Calu3 (cell line): ENCODE data around the gene NSDHL. TPM values are rescaled to one million over a fixed set of nuclear protein-coding genes. Genes with fewer than 3 reads are reported as not detected.

ENCODE experiments used
- BruUV-seq: library from RNA; stranded (reverse); fragments of 400-500 nt; replicated peaks from 2 replicates; lab custom pipeline; 2021; lab: Mats Ljungman, UMichigan
- CTCF ChIA-PET: fragments of 300-600 bp; sonication (Branson Sonifier 250); formaldehyde crosslinking; loops from one replicate; lab custom pipeline; 2022; ENCODE audit warnings: antibody characterized with exemption; lab: Charles Lee
- DNase-seq: peaks from one replicate; pipeline ENCODE4 v3.0.0; 2022
- H3K27ac Mint-ChIP-seq: one replicate; pipeline ENCODE4 v1.8.0; 2022; ENCODE audit warnings: mixed read lengths; ENCODE audit not compliant: unreplicated experiment
- H3K27me3 Mint-ChIP-seq: one replicate; pipeline ENCODE4 v1.8.0; 2022; ENCODE audit warnings: mixed read lengths; ENCODE audit not compliant: unreplicated experiment
- H3K36me3 Mint-ChIP-seq: one replicate; pipeline ENCODE4 v1.8.0; 2022; ENCODE audit warnings: mild to moderate bottlenecking, moderate library complexity, mixed read lengths; ENCODE audit not compliant: insufficient read depth, unreplicated experiment
- H3K4me1 Mint-ChIP-seq: one replicate; pipeline ENCODE4 v1.8.0; 2022; ENCODE audit warnings: mild to moderate bottlenecking, low read depth, mixed read lengths; ENCODE audit not compliant: unreplicated experiment
- H3K4me3 Mint-ChIP-seq: one replicate; pipeline ENCODE4 v1.8.0; 2022; ENCODE audit warnings: mild to moderate bottlenecking, low read depth, moderate library complexity, mixed read lengths; ENCODE audit not compliant: unreplicated experiment
- H3K9me3 Mint-ChIP-seq: one replicate; pipeline ENCODE4 v1.8.0; 2022; ENCODE audit warnings: low read depth, mixed read lengths; ENCODE audit not compliant: unreplicated experiment
- intact Hi-C: fragments of 100-400 bp; cut with micrococcal nuclease; formaldehyde crosslinking; loops from one replicate; pipeline ENCODE4 v1.10.0; 2022; ENCODE audit not compliant: unreplicated experiment
- total RNA-seq: library from RNA; stranded (reverse); gene quantifications from 2 replicates; pipeline ENCODE4 v1.2.3, GENCODE V29; 2022
- TF ChIP-seq, protein P1 (sequence below): fragments of 200-600 bp; IDR thresholded peaks from one replicate; pipeline ENCODE4 v1.8.0; 2022; ENCODE audit warnings: antibody characterized with exemption; ENCODE audit not compliant: unreplicated experiment

Gene NSDHL
- total RNA-seq, 1 experiment from 2014 or later = 38.1 TPM

DNA sequence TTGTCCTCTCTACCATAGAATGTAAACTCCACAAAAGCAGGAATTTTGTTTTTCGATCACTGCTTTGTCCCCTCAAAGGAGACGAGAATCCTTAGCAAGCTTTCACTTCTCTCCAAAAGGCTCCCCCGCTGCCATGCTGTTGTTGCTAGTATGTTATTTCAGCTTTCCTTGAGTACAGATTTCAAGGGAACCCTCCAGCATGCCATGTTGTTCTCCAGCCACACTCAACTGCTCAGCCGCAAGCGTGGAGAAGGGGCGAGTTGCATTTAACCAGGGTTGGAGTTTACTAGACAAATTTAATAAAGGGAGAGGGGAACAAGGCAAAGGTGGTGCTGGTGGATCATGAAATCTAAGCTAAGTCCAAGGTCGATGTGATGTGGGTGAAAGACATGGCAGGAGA is 23.1 kb downstream of the NSDHL start:
- Mint-ChIP-seq H3K4me1 (peaks cover 12% of the 10 kb centered on the region), H3K9me3 (no peaks in the 10 kb centered on the region), H3K4me3 (no peak overlapping the region), H3K27me3 (no peaks in the 10 kb centered on the region), H3K27ac (no peak overlapping the region), H3K36me3 (peaks cover 40% of the 10 kb centered on the region)
- no TSS peak for BruUV-seq
- DNase-seq = no peak
- CTCF ChIA-PET = no interaction called here
- TF ChIP-seq, protein P1, sequence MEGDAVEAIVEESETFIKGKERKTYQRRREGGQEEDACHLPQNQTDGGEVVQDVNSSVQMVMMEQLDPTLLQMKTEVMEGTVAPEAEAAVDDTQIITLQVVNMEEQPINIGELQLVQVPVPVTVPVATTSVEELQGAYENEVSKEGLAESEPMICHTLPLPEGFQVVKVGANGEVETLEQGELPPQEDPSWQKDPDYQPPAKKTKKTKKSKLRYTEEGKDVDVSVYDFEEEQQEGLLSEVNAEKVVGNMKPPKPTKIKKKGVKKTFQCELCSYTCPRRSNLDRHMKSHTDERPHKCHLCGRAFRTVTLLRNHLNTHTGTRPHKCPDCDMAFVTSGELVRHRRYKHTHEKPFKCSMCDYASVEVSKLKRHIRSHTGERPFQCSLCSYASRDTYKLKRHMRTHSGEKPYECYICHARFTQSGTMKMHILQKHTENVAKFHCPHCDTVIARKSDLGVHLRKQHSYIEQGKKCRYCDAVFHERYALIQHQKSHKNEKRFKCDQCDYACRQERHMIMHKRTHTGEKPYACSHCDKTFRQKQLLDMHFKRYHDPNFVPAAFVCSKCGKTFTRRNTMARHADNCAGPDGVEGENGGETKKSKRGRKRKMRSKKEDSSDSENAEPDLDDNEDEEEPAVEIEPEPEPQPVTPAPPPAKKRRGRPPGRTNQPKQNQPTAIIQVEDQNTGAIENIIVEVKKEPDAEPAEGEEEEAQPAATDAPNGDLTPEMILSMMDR = no peak
- intact Hi-C loops = no loop called here

DNA sequence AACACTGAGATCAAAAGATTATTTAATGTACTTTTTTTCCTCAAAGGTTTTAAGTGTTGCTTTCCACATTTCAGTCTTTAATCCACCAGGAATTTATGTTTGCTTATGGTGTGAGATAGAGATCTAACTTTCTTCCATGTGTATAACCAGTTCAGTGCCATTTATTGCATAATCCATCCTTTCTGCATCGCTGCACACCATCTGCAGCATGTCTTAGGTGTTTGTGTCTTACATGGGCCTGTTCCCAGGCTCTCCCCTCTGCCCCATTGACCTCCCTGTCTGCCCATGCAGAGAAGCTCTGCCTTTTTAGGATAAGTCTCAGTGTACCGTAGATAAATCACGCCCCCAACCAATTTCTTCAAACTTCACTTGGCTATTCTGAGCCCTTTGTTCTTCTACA is 30.3 kb downstream of the NSDHL start:
- CTCF ChIA-PET = no interaction called here
- Mint-ChIP-seq H3K4me3 (no peak overlapping the region), H3K36me3 (peaks cover 21% of the 10 kb centered on the region), H3K27me3 (no peaks in the 10 kb centered on the region), H3K9me3 (no peaks in the 10 kb centered on the region), H3K4me1 (no peaks in the 10 kb centered on the region), H3K27ac (no peak overlapping the region)
- BruUV-seq = no TSS peak
- no peak for DNase-seq
- TF ChIP-seq, protein P1 = no peak
- intact Hi-C loops = no loop called here

DNA sequence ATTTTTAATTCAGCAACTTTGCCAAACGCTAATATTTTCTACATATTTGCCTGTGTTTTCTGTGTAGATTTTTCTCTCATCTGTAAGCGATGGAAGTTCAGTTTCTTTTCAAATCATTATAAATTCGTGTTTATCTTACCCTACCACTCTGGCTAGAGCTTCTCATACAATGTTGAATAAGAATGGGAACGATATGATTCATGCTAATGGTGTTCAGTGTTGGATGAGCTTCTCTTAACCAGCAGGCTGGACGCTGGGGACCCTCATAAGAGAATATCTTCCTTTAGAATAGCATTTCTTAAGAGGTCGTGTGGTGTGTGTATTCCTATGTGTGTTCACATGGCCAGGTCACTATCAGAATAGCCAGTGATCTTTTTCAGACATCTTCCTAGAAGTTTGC is 31.0 kb downstream of the NSDHL start:
- H3K36me3 Mint-ChIP-seq = peaks cover 21% of the 10 kb centered on the region
- H3K4me1 Mint-ChIP-seq = no peaks in the 10 kb centered on the region
- no peak overlapping the region for H3K4me3 Mint-ChIP-seq
- no peak overlapping the region for H3K27ac Mint-ChIP-seq
- no peaks in the 10 kb centered on the region for H3K27me3 Mint-ChIP-seq
- no peaks in the 10 kb centered on the region for H3K9me3 Mint-ChIP-seq
- CTCF ChIA-PET = no interaction called here
- TF ChIP-seq, protein P1 = no peak
- no TSS peak for BruUV-seq
- DNase-seq = no peak
- intact Hi-C loops = no loop called here

- Mint-ChIP-seq H3K9me3 (no peaks in the 10 kb centered on the region), H3K4me1 (no peaks in the 10 kb centered on the region), H3K4me3 (no peak overlapping the region), H3K36me3 (peaks cover 22% of the 10 kb centered on the region), H3K27ac (no peak overlapping the region), H3K27me3 (no peaks in the 10 kb centered on the region)
- intact Hi-C loops = no loop called here
- TF ChIP-seq, protein P1 = no peak
- DNase-seq = no peak
- BruUV-seq = no TSS peak
- CTCF ChIA-PET = no interaction called here
Measured at GRCh38 chrX:152865232-152865920, 34.5 kb downstream of the NSDHL start.
